GM21447 (cell line): ENCODE measurements around the gene EXOSC10.
"Not testable (repeated sequence)": the region's sequence is repeated elsewhere in the genome, so short reads cannot be mapped to it uniquely, and the experiment has no call there.

Source experiments
- ATAC-seq: cut with Tn5 transposase; IDR thresholded peaks from one replicate; pipeline ENCODE4 v1.9.1; 2021; ENCODE audit not compliant: unreplicated experiment

Gene EXOSC10

DNA sequence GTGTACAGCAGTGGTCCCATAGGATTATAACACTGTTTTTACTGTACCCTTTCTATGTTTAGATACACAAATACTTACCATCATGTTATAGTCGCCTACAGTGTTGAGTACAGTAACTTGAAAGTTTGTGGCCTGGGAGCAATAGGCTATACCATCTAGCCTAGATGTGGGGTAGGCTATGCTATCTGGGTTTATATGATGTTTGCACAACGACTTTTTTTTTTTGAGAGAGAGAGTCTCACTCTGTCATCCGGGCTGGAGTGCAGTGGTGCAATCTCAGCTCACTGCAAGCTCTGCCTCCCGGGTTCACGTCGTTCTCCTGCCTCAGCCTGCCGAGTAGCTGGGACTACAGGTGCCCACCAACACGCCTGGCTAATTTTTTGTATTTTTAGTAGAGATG, 80.3 kb downstream of the EXOSC10 start:
- not testable (repeated sequence) for ATAC-seq
